Muscle of arm (tissue), 12 donors: ENCODE results near the gene FDX1. TPM values are rescaled to one million over a fixed set of nuclear protein-coding genes. Genes with fewer than 3 reads are reported as not detected.

ENCODE experiments used
- DNase-seq: peaks from one replicate; pipeline ENCODE4 v3.0.0-alpha.2; 2013
- polyA plus RNA-seq, 12 donors: library from polyadenylated mRNA; unstranded; fragments of 120-200 nt; gene quantifications; one replicate each; pipeline ENCODE4 v1.2.1, GENCODE V29; 2013; ENCODE audit not compliant: insufficient read length in 12 of 12

The FDX1 gene
- polyA plus RNA-seq, 12 donors = 6.6 to 15.0 (median 10.6) TPM; not detected in 1

GRCh38 chr11:110428956-110429730 is 605 bp upstream of the FDX1 start:
- no peak for DNase-seq

- no peak for DNase-seq
These were observed 711 bp downstream of the FDX1 start for GRCh38 chr11:110430267-110431050.

- no peak for DNase-seq
These were observed 1.4 kb downstream of the FDX1 start for GRCh38 chr11:110431051-110431672.

- DNase-seq = no peak
These were observed 1.9 kb downstream of the FDX1 start for GRCh38 chr11:110431674-110432073.

GRCh38 chr11:110432713-110433392 is 3.1 kb downstream of the FDX1 start:
- DNase-seq = no peak

- no peak for DNase-seq
These were observed 3.9 kb downstream of the FDX1 start for GRCh38 chr11:110433393-110434333.

- no peak for DNase-seq
These were observed 5.4 kb downstream of the FDX1 start for GRCh38 chr11:110434952-110435779.

GRCh38 chr11:110435780-110436717 is 6.3 kb downstream of the FDX1 start:
- DNase-seq = no peak

- no peak for DNase-seq
These were observed 8.3 kb downstream of the FDX1 start for GRCh38 chr11:110438017-110438416.

GRCh38 chr11:110445437-110445836 is 15.7 kb downstream of the FDX1 start:
- DNase-seq = no peak

GRCh38 chr11:110446061-110446460 is 16.3 kb downstream of the FDX1 start:
- DNase-seq = no peak

- DNase-seq = no peak
These were observed 16.8 kb downstream of the FDX1 start for GRCh38 chr11:110446594-110446993.

- no peak for DNase-seq
These were observed 17.6 kb downstream of the FDX1 start for GRCh38 chr11:110447343-110447742.

GRCh38 chr11:110447897-110448745 is 18.4 kb downstream of the FDX1 start:
- DNase-seq = no peak

- DNase-seq = no peak
These were observed 20.5 kb downstream of the FDX1 start for GRCh38 chr11:110450246-110450645.

- DNase-seq = no peak
These were observed 23.0 kb downstream of the FDX1 start for GRCh38 chr11:110452720-110453119.

- no peak for DNase-seq
These were observed 24.1 kb downstream of the FDX1 start for GRCh38 chr11:110453684-110454354.
